ENCODE results near the gene KNCN. TPM values are rescaled to one million over a fixed set of nuclear protein-coding genes. Genes with fewer than 3 reads are reported as not detected.

Gene KNCN
- total and polyA plus RNA-seq, 3 donors from 2014 or later = 0.43 to 4.0 (median 0.47) TPM

GRCh38 chr1:46580140-46580903 is 28.9 kb upstream of the KNCN start:
- intact Hi-C loops (cut with DNase I; ENCODE audit: low total_unique reads) = no loop called here
- WGBS, 2 donors = 92 to 94% methylated on average over 6 of the region's 6 CpGs
- no peak overlapping the region for H3K4me3 ChIP-seq
- H3K36me3 ChIP-seq (ENCODE audit: low read depth, missing control alignments) = no peaks in the 10 kb centered on the region
- no peak for DNase-seq
- TF ChIP-seq, protein P1, sequence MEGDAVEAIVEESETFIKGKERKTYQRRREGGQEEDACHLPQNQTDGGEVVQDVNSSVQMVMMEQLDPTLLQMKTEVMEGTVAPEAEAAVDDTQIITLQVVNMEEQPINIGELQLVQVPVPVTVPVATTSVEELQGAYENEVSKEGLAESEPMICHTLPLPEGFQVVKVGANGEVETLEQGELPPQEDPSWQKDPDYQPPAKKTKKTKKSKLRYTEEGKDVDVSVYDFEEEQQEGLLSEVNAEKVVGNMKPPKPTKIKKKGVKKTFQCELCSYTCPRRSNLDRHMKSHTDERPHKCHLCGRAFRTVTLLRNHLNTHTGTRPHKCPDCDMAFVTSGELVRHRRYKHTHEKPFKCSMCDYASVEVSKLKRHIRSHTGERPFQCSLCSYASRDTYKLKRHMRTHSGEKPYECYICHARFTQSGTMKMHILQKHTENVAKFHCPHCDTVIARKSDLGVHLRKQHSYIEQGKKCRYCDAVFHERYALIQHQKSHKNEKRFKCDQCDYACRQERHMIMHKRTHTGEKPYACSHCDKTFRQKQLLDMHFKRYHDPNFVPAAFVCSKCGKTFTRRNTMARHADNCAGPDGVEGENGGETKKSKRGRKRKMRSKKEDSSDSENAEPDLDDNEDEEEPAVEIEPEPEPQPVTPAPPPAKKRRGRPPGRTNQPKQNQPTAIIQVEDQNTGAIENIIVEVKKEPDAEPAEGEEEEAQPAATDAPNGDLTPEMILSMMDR (IDR thresholded peaks at IDR 0.05) = no peak
- TF ChIP-seq POLR2A (IDR thresholded peaks at IDR 0.05) = no peak
- no peaks in the 10 kb centered on the region for H3K27me3 ChIP-seq
- no peaks in the 10 kb centered on the region for H3K9me3 ChIP-seq
- no peak overlapping the region for H3K27ac ChIP-seq
- no peaks in the 10 kb centered on the region for H3K4me1 ChIP-seq

DNA sequence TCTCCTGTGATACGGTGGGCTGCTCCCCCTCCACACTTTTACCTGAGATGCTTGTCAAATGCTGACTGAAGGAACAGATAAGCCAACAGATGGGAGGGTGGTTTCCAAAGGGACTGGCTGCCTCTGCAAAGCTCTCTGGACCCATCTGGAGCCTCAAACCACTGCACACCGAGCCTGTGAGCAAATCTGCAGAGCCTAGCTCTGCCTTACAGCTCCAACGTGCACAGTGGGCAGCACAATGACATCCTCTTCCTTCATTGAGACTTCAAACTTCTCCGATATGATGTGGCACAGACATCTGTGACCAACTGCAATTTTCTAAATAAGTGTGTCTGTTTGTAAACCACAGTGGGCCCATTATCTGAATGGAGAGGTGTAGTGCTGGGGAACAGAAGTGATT is 26.2 kb upstream of the KNCN start:
- no peak overlapping the region for H3K27ac ChIP-seq
- DNase-seq = no peak
- intact Hi-C loops (cut with DNase I; ENCODE audit: low total_unique reads) = no loop called here
- no peaks in the 10 kb centered on the region for H3K4me1 ChIP-seq
- 93 to 94% methylated on average over 4 of the region's 4 CpGs for WGBS, 2 donors
- no peaks in the 10 kb centered on the region for H3K27me3 ChIP-seq
- TF ChIP-seq POLR2A (IDR thresholded peaks at IDR 0.05) = no peak
- TF ChIP-seq, protein P1 (IDR thresholded peaks at IDR 0.05) = no peak
- no peaks in the 10 kb centered on the region for H3K9me3 ChIP-seq
- H3K36me3 ChIP-seq (ENCODE audit: low read depth, missing control alignments) = no peaks in the 10 kb centered on the region
- no peak overlapping the region for H3K4me3 ChIP-seq

DNA sequence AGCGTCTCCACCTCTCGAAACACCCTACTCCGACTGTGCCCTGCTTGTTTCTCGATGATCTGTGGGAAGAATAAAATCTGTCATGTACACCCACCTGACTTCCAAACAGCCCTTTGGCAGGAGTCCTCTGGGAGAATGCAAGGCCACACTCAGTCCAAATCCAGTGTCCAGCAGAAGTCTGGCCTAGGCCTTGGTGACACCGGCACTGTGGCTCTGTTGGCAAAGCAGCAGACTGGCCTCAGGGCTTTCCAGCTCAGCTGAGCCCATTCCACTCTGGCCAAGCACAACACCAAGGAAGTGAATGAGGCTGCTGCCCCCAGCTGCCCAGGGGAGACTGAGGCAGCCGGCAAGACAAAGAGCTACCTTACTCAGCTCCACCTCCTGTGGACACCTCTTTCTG is 25.1 kb upstream of the KNCN start:
- no peak overlapping the region for H3K27ac ChIP-seq
- intact Hi-C loops (cut with DNase I; ENCODE audit: low total_unique reads) = no loop called here
- TF ChIP-seq POLR2A (IDR thresholded peaks at IDR 0.05) = no peak
- TF ChIP-seq, protein P1 (IDR thresholded peaks at IDR 0.05) = no peak
- no peaks in the 10 kb centered on the region for H3K9me3 ChIP-seq
- no peaks in the 10 kb centered on the region for H3K36me3 ChIP-seq (ENCODE audit: low read depth, missing control alignments)
- H3K27me3 ChIP-seq = no peaks in the 10 kb centered on the region
- no peak overlapping the region for H3K4me3 ChIP-seq
- no peak for DNase-seq
- 76 to 91% methylated on average over 5 to 6 of the region's 6 CpGs for WGBS, 2 donors
- no peaks in the 10 kb centered on the region for H3K4me1 ChIP-seq

- H3K4me3 ChIP-seq = no peak overlapping the region
- H3K36me3 ChIP-seq (ENCODE audit: low read depth, missing control alignments) = no peaks in the 10 kb centered on the region
- no peak for DNase-seq
- intact Hi-C loops (cut with DNase I; ENCODE audit: low total_unique reads) = no loop called here
- no peak overlapping the region for H3K27ac ChIP-seq
- 80 to 86% methylated on average over 3 of the region's 3 CpGs for whole genome bisulfite sequencing, 2 donors
- no peaks in the 10 kb centered on the region for H3K9me3 ChIP-seq
- no peaks in the 10 kb centered on the region for H3K4me1 ChIP-seq
- no peaks in the 10 kb centered on the region for H3K27me3 ChIP-seq
- TF ChIP-seq, protein P1 (IDR thresholded peaks at IDR 0.05) = no peak
- TF ChIP-seq POLR2A (IDR thresholded peaks at IDR 0.05) = no peak
These were observed 24.3 kb upstream of the KNCN start for GRCh38 chr1:46575778-46576177.

DNA sequence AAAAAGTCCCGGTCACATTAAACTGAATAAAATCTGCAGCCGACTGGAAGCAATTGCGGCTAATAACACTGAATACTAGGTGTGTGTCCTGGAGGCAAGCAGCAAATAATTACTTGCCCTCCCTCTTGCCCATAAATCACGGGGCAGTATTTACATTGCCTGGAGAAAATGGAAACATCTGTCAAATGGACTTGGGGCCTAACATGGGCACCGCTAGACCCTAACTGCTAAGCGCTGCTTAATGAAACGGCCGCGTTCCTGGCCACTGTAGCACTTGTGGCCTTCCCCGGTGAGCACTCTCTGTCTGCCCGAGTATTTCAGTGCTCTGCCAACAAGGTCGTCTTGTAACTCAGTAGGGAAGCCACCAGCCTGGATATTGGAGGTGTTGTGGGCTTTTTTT is 23.9 kb upstream of the KNCN start:
- 81 to 82% methylated on average over 12 of the region's 12 CpGs for WGBS, 2 donors
- Histone ChIP-seq H3K36me3 (ENCODE audit: low read depth, missing control alignments) (no peaks in the 10 kb centered on the region), H3K4me3 (no peak overlapping the region), H3K27ac (no peak overlapping the region), H3K27me3 (no peaks in the 10 kb centered on the region), H3K9me3 (no peaks in the 10 kb centered on the region), H3K4me1 (no peaks in the 10 kb centered on the region)
- intact Hi-C loops (cut with DNase I; ENCODE audit: low total_unique reads) = no loop called here
- TF ChIP-seq, protein P1 (IDR thresholded peaks at IDR 0.05) = no peak
- no peak for DNase-seq

All from testis (tissue), 3 donors.